GM12878 (cell line): ENCODE results near the gene MUSTN1. TPM values are rescaled to one million over a fixed set of nuclear protein-coding genes. Genes with fewer than 3 reads are reported as not detected.

Experiments
- ATAC-seq: fragments of 200-7000 bp; cut with Tn5 transposase; 3 replicates; pipeline ENCODE4 v1.9.1; 2020; ENCODE audit warnings: mild to moderate bottlenecking, moderate library complexity
- BruUV-seq: library from RNA; stranded (reverse); fragments of 400-500 nt; replicated peaks from 2 replicates; lab custom pipeline; 2021; lab: Mats Ljungman, UMichigan
- CTCF ChIA-PET: fragments of 300-600 bp; sonication (Branson Sonifier 250); formaldehyde crosslinking; extraction: SDS; loops from one replicate; lab custom pipeline; 2021; ENCODE audit warnings: inconsistent platforms; lab: Yijun Ruan, JAX
- POLR2A ChIA-PET: fragments of 350-600 bp; formaldehyde crosslinking; extraction: SDS; loops from one replicate; lab custom pipeline; 2021; ENCODE audit warnings: inconsistent platforms; lab: Charles Lee
- RAD21 ChIA-PET: fragments of 300-600 bp; sonication (Branson Sonifier 250); formaldehyde crosslinking; loops from one replicate; lab custom pipeline; 2023; ENCODE audit warnings: antibody characterized with exemption; ENCODE audit not compliant: unreplicated experiment; lab: Charles Lee
- SMC1A ChIA-PET: fragments of 300-600 bp; sonication (Branson Sonifier 250); formaldehyde crosslinking; loops from one replicate; lab custom pipeline; 2023; ENCODE audit not compliant: unreplicated experiment, uncharacterized antibody; lab: Charles Lee
- DNase-seq: peaks from one replicate; pipeline ENCODE4 v3.0.0-alpha.2; 2011; ENCODE audit warnings: low read depth, low spot score
- FAIRE-seq: peaks from 3 replicates; lab custom pipeline; 2011; peaks lifted over from hg19 to GRCh38; lab: Jason Lieb, UNC
- H2AFZ ChIP-seq: 2 replicates; pipeline ENCODE4 v1.6.0; 2011; ENCODE audit warnings: low read depth, low read length, control low read depth; ENCODE audit not compliant: control insufficient read depth
- H3K27ac ChIP-seq: 2 replicates; pipeline ENCODE4 v1.5.1; 2011; ENCODE audit warnings: control low read depth; ENCODE audit not compliant: control insufficient read depth, insufficient read depth
- H3K27me3 ChIP-seq, 2 experiments: replicated peaks in 1 of 2; 2 replicates each; pipeline versions ENCODE4 v1.6.0 to v1.6.1; 2011; ENCODE audit warnings: low read length in 1 of 2; ENCODE audit not compliant: control insufficient read depth in 2 of 2, insufficient read depth in 2 of 2
- H3K36me3 ChIP-seq, 2 experiments: 2 replicates each; pipeline ENCODE4 v1.5.1; 2011; ENCODE audit warnings: low read length in 1 of 2; ENCODE audit not compliant: control insufficient read depth in 2 of 2, insufficient read depth in 2 of 2
- H3K4me1 ChIP-seq: 2 replicates; pipeline ENCODE4 v1.6.1; 2011; ENCODE audit warnings: mild to moderate bottlenecking, low read length, moderate library complexity, mixed read lengths; ENCODE audit not compliant: control insufficient read depth, insufficient read depth
- H3K4me2 ChIP-seq: 2 replicates; pipeline ENCODE4 v1.6.0; 2011; ENCODE audit warnings: control low read depth; ENCODE audit not compliant: control insufficient read depth, insufficient read depth
- H3K4me3 ChIP-seq: fragments of 200-600 bp; sonication (generic); 2 replicates; pipeline ENCODE4 v1.5.1; 2016
- H3K79me2 ChIP-seq: 2 replicates; pipeline ENCODE4 v1.6.0; 2011; ENCODE audit warnings: low read length; ENCODE audit not compliant: control insufficient read depth, insufficient read depth
- H3K9ac ChIP-seq: 2 replicates; pipeline ENCODE4 v1.8.0; 2011; ENCODE audit warnings: low read length, control low read depth, mixed read lengths; ENCODE audit not compliant: control insufficient read depth, insufficient read depth
- H3K9me3 ChIP-seq: replicated peaks from 3 replicates; pipeline ENCODE4 v1.5.1; 2011; ENCODE audit warnings: mild to moderate bottlenecking, low read length; ENCODE audit not compliant: control insufficient read depth, insufficient read depth
- H4K20me1 ChIP-seq: 2 replicates; pipeline ENCODE4 v1.6.0; 2011; ENCODE audit not compliant: control insufficient read depth, insufficient read depth
- CREB1 ChIP-seq: IDR thresholded peaks from 2 replicates; pipeline ENCODE4 v1.6.1; 2012; ENCODE audit warnings: low read depth, mild to moderate bottlenecking, inconsistent platforms
- FOXK2 ChIP-seq: fragments of 450-650 bp; IDR thresholded peaks from 2 replicates; pipeline ENCODE4 v1.6.1; 2017; ENCODE audit warnings: mild to moderate bottlenecking, moderate library complexity
- GABPA ChIP-seq: IDR thresholded peaks from 2 replicates; pipeline ENCODE4 v1.6.1; 2014; ENCODE audit warnings: antibody characterized with exemption, low read depth, mild to moderate bottlenecking, inconsistent platforms
- GATAD2B ChIP-seq: fragments of 450-650 bp; conservative IDR thresholded peaks from 2 replicates; pipeline ENCODE4 v1.6.1; 2017; ENCODE audit warnings: low read depth, mild to moderate bottlenecking, moderate library complexity
- IKZF1 ChIP-seq: fragments of 450-650 bp; conservative IDR thresholded peaks from 2 replicates; pipeline ENCODE4 v1.6.1; 2017; ENCODE audit warnings: antibody characterized with exemption, mild to moderate bottlenecking
- JUNB ChIP-seq: IDR thresholded peaks from 2 replicates; pipeline ENCODE4 v1.6.1; 2016; ENCODE audit warnings: antibody characterized with exemption, mild to moderate bottlenecking
- MTA3 ChIP-seq: IDR thresholded peaks from 2 replicates; pipeline ENCODE4 v1.6.1; 2012; ENCODE audit warnings: low read length, inconsistent platforms, borderline replicate concordance
- NFXL1 ChIP-seq: fragments of 450-650 bp; IDR thresholded peaks from 2 replicates; pipeline ENCODE4 v1.6.1; 2017; ENCODE audit warnings: antibody characterized with exemption, mild to moderate bottlenecking, borderline replicate concordance
- NR2C1 ChIP-seq: fragments of 450-650 bp; IDR thresholded peaks from 2 replicates; pipeline ENCODE4 v1.6.1; 2017; ENCODE audit warnings: antibody characterized with exemption, mild to moderate bottlenecking, moderate library complexity
- POLR2AphosphoS5 ChIP-seq: IDR thresholded peaks from 2 replicates; pipeline ENCODE4 v1.6.1; 2011; ENCODE audit warnings: mild to moderate bottlenecking, low read length, inconsistent platforms
- SMC3 ChIP-seq: IDR thresholded peaks from 2 replicates; pipeline ENCODE4 v1.6.1; 2011; ENCODE audit warnings: low read length, improper control_type of control experiment, borderline replicate concordance
- SREBF2 ChIP-seq: IDR thresholded peaks from 2 replicates; pipeline ENCODE4 v1.6.1; 2012; ENCODE audit warnings: mild to moderate bottlenecking, low read length
- TARDBP ChIP-seq: IDR thresholded peaks from 2 replicates; pipeline ENCODE4 v1.6.1; 2016; ENCODE audit warnings: borderline replicate concordance
- TBL1XR1 ChIP-seq: IDR thresholded peaks from 2 replicates; pipeline ENCODE4 v1.6.1; 2012; ENCODE audit warnings: low read depth, low read length, improper control_type of control experiment
- WRNIP1 ChIP-seq: IDR thresholded peaks from 2 replicates; pipeline ENCODE4 v1.6.1; 2011; ENCODE audit warnings: low read depth, low read length, improper control_type of control experiment, borderline replicate concordance
- ZNF274 ChIP-seq: IDR thresholded peaks from one replicate; pipeline ENCODE4 v1.8.0; 2011; ENCODE audit not compliant: insufficient read length, insufficient read depth
- WGBS: methylation state at CpG from one replicate; pipeline ENCODE4 v1.1.6; 2016; ENCODE audit warnings: low lambda C conversion rate; ENCODE audit not compliant: insufficient replicate concordance, insufficient coverage; ENCODE audit errors: missing lambda C conversion rate; 5-methylcytosine and 5-hydroxymethylcytosine counted together
- in situ Hi-C: fragments of 300-500 bp; cut with MboI; formaldehyde crosslinking; loops from 9 replicates; pipeline ENCODE4 v1.14.3; 2018; ENCODE audit warnings: mixed read lengths
- intact Hi-C: fragments of 100-400 bp; cut with micrococcal nuclease; formaldehyde crosslinking; loops from one replicate; pipeline ENCODE4 v1.14.2; 2022; ENCODE audit not compliant: unreplicated experiment
- polyA plus RNA-seq, 11 experiments: library from polyadenylated mRNA; depleted of rRNA in 4 of 11; unstranded in 6 of 11; stranded (reverse) in 5 of 11; fragments of >200 nt; fragmentation: Nextera tagmentation in 4 of 11; fragmentation: Illumina TruSeq in 1 of 11; extraction: Ambion mirVana in 4 of 11; extraction: Trizol in 1 of 11; gene quantifications; 1 replicate in 1 of 11; 2 replicates in 10 of 11; pipeline versions ENCODE4 v1.2.1 to v1.2.3, GENCODE V29; 2011 to 2016; ENCODE audit warnings: inconsistent platforms in 2 of 11, missing spikeins in 2 of 11, low read depth in 1 of 11
- total RNA-seq, 4 experiments: library from RNA; depleted of rRNA in 3 of 4; stranded (reverse); fragments of >200 nt in 3 of 4; fragmentation: Illumina TruSeq in 1 of 4; extraction: Trizol in 1 of 4; gene quantifications; 2 replicates each; pipeline versions ENCODE4 v1.2.1 to v1.2.3, GENCODE V29; 2013 to 2021
- TF ChIP-seq, protein P1 (sequence below): IDR thresholded peaks from 2 replicates; pipeline ENCODE4 v1.6.1; 2012; ENCODE audit warnings: mild to moderate bottlenecking, low read depth, low read length
- TF ChIP-seq, protein P2 (sequence below): fragments of 150-350 bp; IDR thresholded peaks from 2 replicates; pipeline ENCODE4 v1.6.1; 2016; ENCODE audit warnings: low read depth, low read length

Gene MUSTN1
- total and polyA plus RNA-seq, 10 of the 15 experiments (the other 5 are each of a cell fraction or from before 2014, with no cell fraction given), result 0.35 to 4.5 (median 1.2) TPM; not detected in 2

DNA sequence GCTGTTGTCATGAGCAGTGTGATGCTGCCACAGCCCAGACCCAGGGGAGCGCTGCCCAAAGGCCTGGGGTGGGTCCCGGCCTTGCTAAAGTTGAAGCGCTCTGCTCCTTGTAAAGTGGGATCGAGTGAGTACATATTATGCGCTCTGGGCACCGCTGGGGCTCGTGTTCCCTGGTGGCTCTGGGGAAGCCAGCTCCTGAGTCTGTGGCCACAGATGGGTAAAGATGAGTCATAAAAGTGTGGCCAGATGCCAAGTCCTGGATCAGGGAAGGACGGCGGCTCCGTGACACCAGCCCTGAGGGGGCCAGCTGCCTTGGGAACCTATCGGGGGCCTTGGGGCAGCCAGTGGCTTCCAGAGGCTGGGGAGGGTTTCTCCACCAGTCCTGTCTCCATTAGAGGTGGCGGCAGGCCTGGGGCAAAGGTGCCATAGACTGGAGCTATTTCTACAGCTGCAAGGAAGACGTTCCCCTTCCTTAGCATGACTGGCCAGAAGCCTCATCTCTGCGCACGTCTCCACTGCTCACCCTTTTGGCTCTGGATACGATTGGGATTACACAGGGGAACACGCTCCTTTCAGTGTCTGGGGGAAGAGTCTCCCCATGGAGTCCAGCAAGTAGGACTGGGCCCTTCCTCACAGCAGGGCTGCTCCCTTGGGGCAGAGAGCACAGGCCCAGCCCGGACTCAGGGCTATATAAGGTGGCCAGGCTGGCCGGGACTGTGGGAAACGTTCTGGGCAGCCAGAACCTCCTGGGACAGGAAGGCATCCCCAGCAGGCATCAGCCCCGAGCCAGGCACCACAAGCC, 3.1 kb downstream of the MUSTN1 start:
- in situ Hi-C loops (no loop called here), intact Hi-C loops (no loop called here)
- peaks cover 0 to 2% of the 10 kb centered on the region in 2 experiments; a peak in 2 of 4 replicates for H3K36me3 ChIP-seq
- POLR2A ChIA-PET, result no interaction called here
- no peaks in the 10 kb centered on the region for H3K4me1 ChIP-seq
- no peaks in the 10 kb centered on the region for H4K20me1 ChIP-seq
- ATAC-seq (no peak), DNase-seq (no peak), FAIRE-seq (no peak)
- H3K27ac ChIP-seq, result no peak overlapping the region
- no TSS peak for BruUV-seq
- no peak overlapping the region for H3K4me2 ChIP-seq
- no peak overlapping the region for H3K4me3 ChIP-seq
- no peak overlapping the region for H3K9ac ChIP-seq
- no peaks in the 10 kb centered on the region for H3K79me2 ChIP-seq
- CTCF ChIA-PET, result no interaction called here
- 75% methylated on average over 21 of the region's 21 CpGs for WGBS
- H3K9me3 ChIP-seq, result no peaks in the 10 kb centered on the region
- H3K27me3 ChIP-seq, result no peaks in the 10 kb centered on the region
- SMC1A ChIA-PET, result no interaction called here
- RAD21 ChIA-PET, result no interaction called here
- no peak overlapping the region for H2AFZ ChIP-seq
- TF ChIP-seq, protein P1, sequence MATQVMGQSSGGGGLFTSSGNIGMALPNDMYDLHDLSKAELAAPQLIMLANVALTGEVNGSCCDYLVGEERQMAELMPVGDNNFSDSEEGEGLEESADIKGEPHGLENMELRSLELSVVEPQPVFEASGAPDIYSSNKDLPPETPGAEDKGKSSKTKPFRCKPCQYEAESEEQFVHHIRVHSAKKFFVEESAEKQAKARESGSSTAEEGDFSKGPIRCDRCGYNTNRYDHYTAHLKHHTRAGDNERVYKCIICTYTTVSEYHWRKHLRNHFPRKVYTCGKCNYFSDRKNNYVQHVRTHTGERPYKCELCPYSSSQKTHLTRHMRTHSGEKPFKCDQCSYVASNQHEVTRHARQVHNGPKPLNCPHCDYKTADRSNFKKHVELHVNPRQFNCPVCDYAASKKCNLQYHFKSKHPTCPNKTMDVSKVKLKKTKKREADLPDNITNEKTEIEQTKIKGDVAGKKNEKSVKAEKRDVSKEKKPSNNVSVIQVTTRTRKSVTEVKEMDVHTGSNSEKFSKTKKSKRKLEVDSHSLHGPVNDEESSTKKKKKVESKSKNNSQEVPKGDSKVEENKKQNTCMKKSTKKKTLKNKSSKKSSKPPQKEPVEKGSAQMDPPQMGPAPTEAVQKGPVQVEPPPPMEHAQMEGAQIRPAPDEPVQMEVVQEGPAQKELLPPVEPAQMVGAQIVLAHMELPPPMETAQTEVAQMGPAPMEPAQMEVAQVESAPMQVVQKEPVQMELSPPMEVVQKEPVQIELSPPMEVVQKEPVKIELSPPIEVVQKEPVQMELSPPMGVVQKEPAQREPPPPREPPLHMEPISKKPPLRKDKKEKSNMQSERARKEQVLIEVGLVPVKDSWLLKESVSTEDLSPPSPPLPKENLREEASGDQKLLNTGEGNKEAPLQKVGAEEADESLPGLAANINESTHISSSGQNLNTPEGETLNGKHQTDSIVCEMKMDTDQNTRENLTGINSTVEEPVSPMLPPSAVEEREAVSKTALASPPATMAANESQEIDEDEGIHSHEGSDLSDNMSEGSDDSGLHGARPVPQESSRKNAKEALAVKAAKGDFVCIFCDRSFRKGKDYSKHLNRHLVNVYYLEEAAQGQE, result no peak
- no peak for TF ChIP-seq GABPA
- no peak for TF ChIP-seq NFXL1
- TF ChIP-seq, protein P2, sequence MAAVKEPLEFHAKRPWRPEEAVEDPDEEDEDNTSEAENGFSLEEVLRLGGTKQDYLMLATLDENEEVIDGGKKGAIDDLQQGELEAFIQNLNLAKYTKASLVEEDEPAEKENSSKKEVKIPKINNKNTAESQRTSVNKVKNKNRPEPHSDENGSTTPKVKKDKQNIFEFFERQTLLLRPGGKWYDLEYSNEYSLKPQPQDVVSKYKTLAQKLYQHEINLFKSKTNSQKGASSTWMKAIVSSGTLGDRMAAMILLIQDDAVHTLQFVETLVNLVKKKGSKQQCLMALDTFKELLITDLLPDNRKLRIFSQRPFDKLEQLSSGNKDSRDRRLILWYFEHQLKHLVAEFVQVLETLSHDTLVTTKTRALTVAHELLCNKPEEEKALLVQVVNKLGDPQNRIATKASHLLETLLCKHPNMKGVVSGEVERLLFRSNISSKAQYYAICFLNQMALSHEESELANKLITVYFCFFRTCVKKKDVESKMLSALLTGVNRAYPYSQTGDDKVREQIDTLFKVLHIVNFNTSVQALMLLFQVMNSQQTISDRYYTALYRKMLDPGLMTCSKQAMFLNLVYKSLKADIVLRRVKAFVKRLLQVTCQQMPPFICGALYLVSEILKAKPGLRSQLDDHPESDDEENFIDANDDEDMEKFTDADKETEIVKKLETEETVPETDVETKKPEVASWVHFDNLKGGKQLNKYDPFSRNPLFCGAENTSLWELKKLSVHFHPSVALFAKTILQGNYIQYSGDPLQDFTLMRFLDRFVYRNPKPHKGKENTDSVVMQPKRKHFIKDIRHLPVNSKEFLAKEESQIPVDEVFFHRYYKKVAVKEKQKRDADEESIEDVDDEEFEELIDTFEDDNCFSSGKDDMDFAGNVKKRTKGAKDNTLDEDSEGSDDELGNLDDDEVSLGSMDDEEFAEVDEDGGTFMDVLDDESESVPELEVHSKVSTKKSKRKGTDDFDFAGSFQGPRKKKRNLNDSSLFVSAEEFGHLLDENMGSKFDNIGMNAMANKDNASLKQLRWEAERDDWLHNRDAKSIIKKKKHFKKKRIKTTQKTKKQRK, result no peak
- TF ChIP-seq WRNIP1, result no peak
- TF ChIP-seq TARDBP, result no peak
- TF ChIP-seq SREBF2, result no peak
- no peak for TF ChIP-seq GATAD2B
- TF ChIP-seq CREB1, result no peak
- TF ChIP-seq FOXK2, result no peak
- no peak for TF ChIP-seq SMC3
- no peak for TF ChIP-seq POLR2AphosphoS5
- TF ChIP-seq IKZF1, result no peak
- TF ChIP-seq MTA3, result no peak
- no peak for TF ChIP-seq NR2C1
- no peak for TF ChIP-seq ZNF274
- TF ChIP-seq TBL1XR1, result no peak
- no peak for TF ChIP-seq JUNB
